ENCODE results near the gene GPR157.

Gene GPR157

GRCh38 chr1:9086045-9086444, 42.9 kb downstream of the GPR157 start:
- DNase-seq = no peak

DNA sequence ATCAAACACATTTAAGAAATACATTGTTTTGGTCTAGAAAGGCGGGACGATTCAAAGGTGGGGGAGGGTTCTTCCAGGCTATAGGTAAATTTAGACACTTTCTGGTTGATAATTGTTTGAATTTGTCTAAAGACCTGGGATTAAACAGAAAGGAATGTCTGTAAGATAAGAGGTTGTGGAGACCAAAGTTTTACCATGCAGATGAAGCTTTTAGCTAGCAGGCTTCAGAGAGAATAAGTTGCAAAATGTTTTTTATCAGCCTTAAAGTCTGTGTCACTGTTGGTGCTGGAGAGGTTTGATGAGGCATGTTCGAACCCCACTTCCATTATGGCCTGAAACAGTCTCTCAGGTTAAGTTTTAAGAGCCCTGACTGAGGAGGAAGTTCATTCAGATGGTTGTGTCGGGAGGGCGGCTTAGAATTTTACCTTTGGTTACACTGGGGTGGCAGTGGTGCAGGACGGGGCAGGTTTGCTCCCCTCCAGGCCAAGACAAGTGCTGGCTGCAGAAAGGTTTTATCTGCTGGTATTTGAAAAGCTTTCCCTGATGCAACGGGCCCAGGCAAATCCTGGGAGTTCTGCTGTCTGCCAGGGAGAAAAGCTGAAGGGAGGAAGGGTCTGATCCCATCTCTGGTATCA, 43.5 kb downstream of the GPR157 start:
- DNase-seq = no peak

DNA sequence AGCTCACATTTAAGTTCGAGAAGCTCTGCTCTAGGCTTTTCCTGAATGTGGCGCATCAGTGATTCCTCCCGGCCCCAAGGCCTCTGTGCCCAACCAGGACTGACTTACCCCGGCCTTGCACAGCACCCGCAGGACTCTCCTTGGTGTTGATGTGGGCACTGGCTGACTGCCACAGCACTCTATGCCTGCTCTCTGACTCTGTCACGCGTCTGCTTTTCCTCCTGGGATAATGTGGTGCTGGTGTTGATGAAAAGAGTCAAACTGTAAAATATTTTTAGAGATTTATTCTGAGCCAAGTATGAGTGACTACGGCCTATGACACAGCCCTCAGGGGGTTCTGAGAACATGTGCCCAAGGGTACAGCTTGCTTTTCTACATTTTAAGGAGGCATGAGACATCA, 44.0 kb downstream of the GPR157 start:
- DNase-seq = no peak

DNA sequence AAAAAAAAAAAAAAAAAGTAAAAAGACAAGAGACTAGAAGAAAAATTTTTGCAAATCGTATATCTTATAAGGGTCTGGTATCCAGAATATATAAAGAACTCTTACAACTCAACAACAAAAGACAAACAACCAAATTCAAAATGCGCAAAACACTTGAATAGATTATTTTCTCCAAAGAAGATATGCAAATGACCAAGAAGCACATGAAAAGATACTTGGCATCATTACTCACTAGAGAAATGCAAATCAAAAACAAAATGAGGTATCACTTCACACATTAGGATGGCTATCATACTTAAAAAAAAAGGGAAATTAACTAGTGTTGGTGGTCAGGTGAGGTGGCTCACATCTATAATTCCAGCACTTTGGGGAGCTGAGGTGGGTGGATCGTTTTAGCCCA, 47.4 kb downstream of the GPR157 start:
- no peak for DNase-seq

- no peak for DNase-seq
Measured at GRCh38 chr1:9080705-9081291, 48.1 kb downstream of the GPR157 start.

- no peak for DNase-seq
Measured at GRCh38 chr1:9079988-9080704, 48.8 kb downstream of the GPR157 start.

GRCh38 chr1:9078752-9079500, 50.0 kb downstream of the GPR157 start:
- DNase-seq = no peak

GRCh38 chr1:9078015-9078751, 50.7 kb downstream of the GPR157 start:
- DNase-seq = peak in 1 of 2 donors; percentile 6

DNA sequence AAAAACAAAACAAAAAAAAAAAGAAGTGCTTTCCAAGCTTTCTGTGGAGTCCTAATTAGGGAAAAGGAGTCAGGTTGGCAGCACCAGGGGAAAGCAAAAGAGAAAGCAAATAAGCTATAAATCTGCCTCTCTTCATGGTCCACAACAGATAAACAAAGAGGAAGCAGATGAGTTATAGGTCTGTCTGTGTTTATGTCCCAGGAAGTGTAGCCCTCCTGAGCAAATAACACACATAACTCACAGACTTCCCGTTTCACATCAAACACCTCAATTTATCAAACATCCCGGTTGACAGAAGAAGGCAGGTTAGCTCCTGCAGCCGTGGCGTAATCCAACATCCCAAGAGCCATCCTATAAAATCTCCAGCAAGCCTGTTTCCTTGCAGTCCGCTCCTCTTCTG, 53.9 kb downstream of the GPR157 start:
- no peak for DNase-seq

DNA sequence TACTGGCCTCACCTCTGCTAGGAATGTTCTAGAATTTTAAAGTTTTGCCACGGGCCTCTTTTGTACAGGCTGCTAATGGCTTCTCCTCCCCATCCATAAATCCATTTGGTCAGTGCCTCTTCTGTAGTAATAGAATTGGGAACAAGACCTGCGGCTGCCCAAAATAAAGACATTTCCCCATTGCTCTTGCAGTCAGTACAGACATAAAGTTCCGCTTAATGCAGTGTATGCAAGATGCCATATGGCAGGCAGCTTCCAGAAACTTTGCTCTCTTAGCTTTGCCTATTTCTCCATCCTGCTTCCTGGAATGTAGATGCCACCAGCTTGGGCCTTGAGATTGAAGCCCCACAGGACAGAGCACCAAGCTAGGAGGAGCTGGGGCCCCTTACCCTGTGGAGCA, 55.8 kb downstream of the GPR157 start:
- no peak for DNase-seq

DNA sequence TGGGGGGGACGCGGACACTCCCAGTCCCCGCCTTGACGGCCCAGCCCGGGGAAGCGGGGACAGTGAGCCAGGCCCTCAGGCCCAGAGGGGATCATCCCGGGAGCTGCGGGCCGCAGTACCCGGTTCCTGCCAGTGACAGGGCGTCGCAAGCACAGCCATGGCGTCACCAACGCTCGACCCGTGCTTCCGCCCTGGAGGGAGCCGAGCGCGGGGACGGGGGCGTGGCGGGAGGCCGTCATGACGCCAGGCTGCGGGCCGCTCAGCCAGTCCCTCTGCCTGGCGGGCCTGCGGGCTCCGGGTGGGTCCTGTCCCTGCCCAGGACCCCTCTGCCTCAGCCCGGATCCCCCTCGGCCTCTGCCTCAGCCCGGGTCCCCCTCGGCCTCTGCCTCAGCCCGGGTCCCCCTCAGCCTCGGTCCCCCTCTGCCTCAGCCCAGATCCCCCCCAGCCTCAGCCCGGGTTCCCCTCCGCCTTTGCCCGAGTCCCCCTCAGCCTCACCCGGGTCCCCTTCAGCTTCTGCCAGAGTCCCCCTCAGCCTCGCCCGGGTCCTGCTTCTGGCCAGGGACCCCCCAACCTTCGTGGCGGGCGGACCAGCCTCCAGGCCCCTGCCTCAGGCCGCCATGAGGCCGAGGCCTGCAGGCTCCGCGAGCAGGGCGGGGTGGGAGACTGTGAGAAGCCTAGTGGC, 57.2 kb downstream of the GPR157 start:
- no peak for DNase-seq

- no peak for DNase-seq
Measured at GRCh38 chr1:9070486-9070885, 58.4 kb downstream of the GPR157 start.

DNA sequence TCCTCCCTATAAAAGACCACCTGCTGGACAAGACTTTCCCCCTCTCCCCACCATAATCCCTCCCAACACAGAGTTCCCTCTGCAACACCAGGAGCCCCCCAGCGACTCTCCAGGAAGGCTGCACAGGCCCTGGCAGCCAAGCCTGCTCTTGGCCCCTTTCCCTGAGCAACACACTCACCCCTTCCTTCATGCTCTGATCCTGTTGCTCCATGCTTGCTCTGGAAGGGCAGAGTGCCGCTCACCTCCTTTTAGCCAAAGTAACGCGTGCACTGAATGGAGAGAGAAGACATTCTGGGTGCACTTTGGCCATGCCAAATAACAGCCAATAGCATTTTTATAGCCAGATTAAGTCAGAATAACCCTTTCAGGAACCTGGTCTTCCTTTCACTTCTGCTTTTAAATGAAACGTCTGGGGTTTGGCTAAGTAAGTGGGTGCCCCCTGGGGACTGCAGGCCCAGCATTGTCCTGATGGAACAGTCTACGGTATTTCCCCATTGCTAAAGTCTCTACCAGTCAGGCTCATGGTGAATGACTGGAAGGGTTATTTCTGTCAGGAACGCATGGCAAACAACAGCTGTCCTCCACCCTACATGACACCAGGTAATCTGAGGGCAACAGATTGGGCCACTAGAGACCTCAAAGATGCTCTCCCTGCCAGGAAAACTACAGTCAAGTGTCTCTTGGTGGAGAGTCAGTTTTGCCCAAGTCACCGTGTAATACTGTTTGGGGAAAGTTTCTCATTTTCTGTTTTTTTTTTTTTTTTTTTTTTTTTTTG, 59.4 kb downstream of the GPR157 start, which contains the start of gene SLC2A5:
Gene SLC2A5, minus strand, starts transcription at position 310 of the 775 bp plus-strand sequence. Its CDS starts 99 bp downstream, at position 211.
- peak; percentile 3 to 66 for DNase-seq

DNA sequence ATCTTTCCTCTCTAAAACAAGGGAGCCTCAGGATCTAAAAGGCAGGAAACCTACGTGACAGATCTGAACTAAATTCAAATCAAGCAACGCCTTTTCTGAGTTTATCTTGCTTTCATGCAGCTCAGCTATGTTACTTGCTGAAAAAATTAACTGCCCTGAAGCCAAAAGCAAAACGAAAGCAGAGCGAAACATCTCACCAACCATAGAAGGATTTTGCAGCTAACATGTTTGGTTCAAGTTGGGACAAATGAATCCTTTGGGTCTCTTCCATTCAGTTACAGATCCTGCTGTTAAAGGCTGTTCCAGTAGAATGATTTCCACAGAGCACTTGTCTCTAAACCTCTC, 59.9 kb downstream of the GPR157 start:
- DNase-seq = no peak

- DNase-seq = peak in 1 of 2 donors; percentile 54
Measured at GRCh38 chr1:9066945-9067807, 61.7 kb downstream of the GPR157 start.

DNA sequence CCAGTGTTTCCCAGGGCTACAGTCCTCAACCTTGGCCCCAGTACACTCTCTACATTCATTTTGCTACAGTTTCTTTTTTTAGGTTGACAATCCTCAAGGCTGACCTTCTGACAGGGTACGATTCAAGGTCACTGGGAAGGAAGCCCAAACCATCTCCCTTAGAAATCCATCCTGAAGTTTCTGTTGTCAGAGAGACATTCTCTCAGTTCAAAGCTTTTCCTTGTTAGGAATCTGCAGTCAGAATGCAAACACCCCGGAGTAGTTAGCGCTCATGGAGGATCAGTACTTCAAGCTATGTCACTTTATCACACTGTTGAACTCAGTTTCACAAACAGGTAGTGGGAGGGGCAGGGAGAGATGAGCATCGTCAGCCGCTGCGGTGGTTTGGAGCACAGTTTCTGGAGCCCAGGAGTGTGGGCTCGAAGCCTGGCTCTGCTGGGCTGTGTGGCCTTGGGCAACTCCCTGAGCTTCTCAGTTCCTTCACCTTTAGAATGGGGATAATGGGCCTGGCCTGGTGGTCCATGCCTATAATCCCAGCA, 63.6 kb downstream of the GPR157 start:
- no peak for DNase-seq

- no peak for DNase-seq
Measured at GRCh38 chr1:9062846-9063245, 66.1 kb downstream of the GPR157 start.

DNA sequence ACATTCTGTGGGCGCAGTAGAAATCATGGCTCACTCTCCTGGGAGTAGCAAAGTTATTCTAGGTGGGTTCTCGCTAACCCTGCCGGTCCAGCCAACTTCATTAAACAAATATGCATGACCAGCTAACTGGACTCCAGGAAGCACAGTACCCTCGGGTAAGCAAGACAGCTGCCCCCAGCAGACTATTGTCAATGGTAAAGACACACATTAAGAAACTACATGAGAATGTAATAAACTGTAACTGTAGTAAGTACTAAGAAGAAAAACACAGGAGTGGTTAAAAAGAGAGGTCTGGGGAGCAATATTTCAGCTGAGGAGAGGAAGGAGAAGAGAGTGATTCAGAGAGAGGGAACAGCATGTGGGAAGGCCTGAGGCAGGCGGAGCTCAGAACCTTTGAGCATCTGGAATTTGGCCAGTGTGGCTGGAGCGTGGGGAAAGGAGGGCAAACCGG, 66.9 kb downstream of the GPR157 start:
- no peak for DNase-seq

- no peak for DNase-seq
Measured at GRCh38 chr1:9061252-9061960, 67.5 kb downstream of the GPR157 start.
